ENCODE measurements around the gene STAT4. TPM values are rescaled to one million over a fixed set of nuclear protein-coding genes. Genes with fewer than 3 reads are reported as not detected.

STAT4 gene
- total RNA-seq, 2 experiments from 2014 or later: 70.8 to 72.2 TPM

DNA sequence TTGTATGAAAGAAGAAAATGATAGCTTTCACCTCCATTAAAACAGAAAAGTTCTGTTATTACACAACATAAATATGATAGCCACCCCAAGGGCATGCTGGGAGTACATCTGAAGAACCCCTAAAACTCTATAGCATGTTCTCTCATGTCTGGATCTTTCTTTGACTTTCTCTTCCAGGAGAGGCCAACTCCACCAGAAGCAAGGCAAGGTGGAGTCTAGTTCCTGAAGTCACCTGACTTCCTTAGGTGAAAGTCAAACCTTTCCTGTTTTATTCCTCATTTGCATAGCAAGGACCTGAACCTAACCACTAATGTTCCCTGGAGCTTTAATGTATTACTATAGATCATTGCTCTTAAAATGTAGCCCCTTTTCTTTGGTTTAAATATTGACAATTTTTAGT is 142.5 kb downstream of the STAT4 start:
- intact Hi-C loops (cut with micrococcal nuclease): no loop called here

DNA sequence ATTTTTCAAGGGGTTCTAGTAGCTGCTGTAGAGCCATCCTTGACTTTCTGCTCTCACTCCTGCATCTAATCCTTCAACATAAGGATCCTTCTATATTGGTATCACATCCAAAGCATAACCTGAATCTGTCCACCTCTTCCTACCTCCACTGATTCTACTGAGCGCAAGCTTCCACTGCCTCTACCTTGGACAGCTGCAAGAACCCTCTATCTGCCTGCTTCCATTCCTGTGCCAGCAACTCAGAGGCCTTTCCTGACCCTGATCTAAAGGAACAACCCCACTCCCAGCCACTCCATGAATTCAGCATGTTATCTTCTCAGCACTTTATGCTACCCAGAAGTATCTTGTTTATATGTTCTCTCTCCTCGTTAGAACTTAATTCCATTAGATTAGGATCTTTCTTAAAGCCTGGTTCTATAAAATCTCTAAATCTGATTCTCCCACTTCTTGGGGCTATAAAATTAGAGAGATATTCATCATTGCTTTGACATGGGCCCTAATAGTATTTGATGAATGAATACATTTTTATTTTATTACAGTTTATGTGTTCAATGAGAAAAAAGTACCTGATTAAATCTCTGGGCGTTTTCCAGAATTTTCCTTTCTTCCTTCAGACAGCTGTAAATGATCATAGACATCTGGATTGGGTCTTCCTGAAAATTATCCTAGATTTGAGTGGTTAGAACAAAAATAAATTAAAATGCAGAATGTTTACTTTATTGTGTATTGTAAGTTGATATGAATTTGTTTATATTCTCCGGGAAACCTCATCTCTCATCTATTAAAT is 143.6 kb downstream of the STAT4 start:
- Mint-ChIP-seq H3K9me3 (peaks cover 21% of the 10 kb centered on the region), H3K27me3 (no peaks in the 10 kb centered on the region), H3K27ac (peak overlapping the region; percentile 41), H3K36me3 (ENCODE audit: low read depth) (peaks cover 78% of the 10 kb centered on the region), H3K4me1 (ENCODE audit: low read depth) (peaks cover 69% of the 10 kb centered on the region), H3K4me3 (no peak overlapping the region)
- ChIA-PET POLR2A (interaction anchor here (0.7 to 4.1 kb wide), 8 partner anchors 9 to 32 kb away, joined by 3 to 25 read pairs (median 6); no protein-coding TSS in a partner anchor), CTCF (interaction anchor here (1.1 to 2.1 kb wide), 3 partner anchors 10 to 32 kb away, joined by 3 to 8 read pairs (median 3); no protein-coding TSS in a partner anchor)
- no peak for DNase-seq
- no peak for ATAC-seq
- TF ChIP-seq, protein P1, sequence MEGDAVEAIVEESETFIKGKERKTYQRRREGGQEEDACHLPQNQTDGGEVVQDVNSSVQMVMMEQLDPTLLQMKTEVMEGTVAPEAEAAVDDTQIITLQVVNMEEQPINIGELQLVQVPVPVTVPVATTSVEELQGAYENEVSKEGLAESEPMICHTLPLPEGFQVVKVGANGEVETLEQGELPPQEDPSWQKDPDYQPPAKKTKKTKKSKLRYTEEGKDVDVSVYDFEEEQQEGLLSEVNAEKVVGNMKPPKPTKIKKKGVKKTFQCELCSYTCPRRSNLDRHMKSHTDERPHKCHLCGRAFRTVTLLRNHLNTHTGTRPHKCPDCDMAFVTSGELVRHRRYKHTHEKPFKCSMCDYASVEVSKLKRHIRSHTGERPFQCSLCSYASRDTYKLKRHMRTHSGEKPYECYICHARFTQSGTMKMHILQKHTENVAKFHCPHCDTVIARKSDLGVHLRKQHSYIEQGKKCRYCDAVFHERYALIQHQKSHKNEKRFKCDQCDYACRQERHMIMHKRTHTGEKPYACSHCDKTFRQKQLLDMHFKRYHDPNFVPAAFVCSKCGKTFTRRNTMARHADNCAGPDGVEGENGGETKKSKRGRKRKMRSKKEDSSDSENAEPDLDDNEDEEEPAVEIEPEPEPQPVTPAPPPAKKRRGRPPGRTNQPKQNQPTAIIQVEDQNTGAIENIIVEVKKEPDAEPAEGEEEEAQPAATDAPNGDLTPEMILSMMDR (IDR thresholded peaks at IDR 0.05): no peak
- intact Hi-C loops (cut with micrococcal nuclease): no loop called here

More for the DNA sequence above, 142.5 kb downstream of the STAT4 start:
- no peaks in the 10 kb centered on the region for H3K27me3 Mint-ChIP-seq
- ChIA-PET POLR2A (interaction anchor here (0.6 to 4.1 kb wide), 8 partner anchors 8 to 266 kb away, joined by 3 to 25 read pairs (median 6); partner anchors contain the start of gene GLS), CTCF (interaction anchor here (0.8 to 2.1 kb wide), 3 partner anchors 11 to 30 kb away, joined by 3 to 8 read pairs (median 3); no protein-coding TSS in a partner anchor)
- H3K27ac Mint-ChIP-seq: peak overlapping the region; percentile 43
- DNase-seq (no peak), ATAC-seq (no peak)
- TF ChIP-seq, protein P1 (IDR thresholded peaks at IDR 0.05): no peak
- peak overlapping the region; percentile 30 for H3K4me3 Mint-ChIP-seq
- peaks cover 62% of the 10 kb centered on the region for H3K4me1 Mint-ChIP-seq (ENCODE audit: low read depth)
- H3K36me3 Mint-ChIP-seq (ENCODE audit: low read depth): peaks cover 67% of the 10 kb centered on the region
- H3K9me3 Mint-ChIP-seq: peaks cover 19% of the 10 kb centered on the region

DNA sequence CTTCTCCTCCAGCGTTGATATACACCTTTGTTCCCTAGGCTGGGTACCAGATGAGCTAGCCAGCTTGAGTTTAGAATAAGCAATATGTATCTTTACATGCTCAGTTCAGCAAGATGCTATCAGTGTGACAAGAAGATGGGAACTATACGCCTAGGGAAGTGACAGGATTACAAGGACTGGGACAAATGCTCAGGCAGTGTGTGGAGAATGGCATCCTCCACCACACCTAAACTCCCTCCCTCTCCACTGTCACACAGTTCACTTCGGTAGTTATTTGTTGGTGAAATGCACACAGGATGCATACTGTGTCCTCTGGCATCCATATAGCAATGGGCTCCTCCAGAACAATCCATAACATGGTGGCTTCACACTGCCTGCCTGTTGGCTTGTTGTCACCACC is 144.5 kb downstream of the STAT4 start:
- intact Hi-C loops (cut with micrococcal nuclease): no loop called here
- H3K4me1 Mint-ChIP-seq (ENCODE audit: low read depth): peaks cover 68% of the 10 kb centered on the region
- H3K27ac Mint-ChIP-seq: no peak overlapping the region
- H3K36me3 Mint-ChIP-seq (ENCODE audit: low read depth): peaks cover 82% of the 10 kb centered on the region
- H3K4me3 Mint-ChIP-seq: no peak overlapping the region
- peaks cover 21% of the 10 kb centered on the region for H3K9me3 Mint-ChIP-seq
- DNase-seq (no peak), ATAC-seq (no peak)
- TF ChIP-seq, protein P1 (IDR thresholded peaks at IDR 0.05): no peak
- POLR2A ChIA-PET: interaction anchor here (0.7 to 4.1 kb wide), 9 partner anchors 8 to 31 kb away, joined by 3 to 25 read pairs (median 3); no protein-coding TSS in a partner anchor
- no peaks in the 10 kb centered on the region for H3K27me3 Mint-ChIP-seq
- CTCF ChIA-PET: interaction anchor here (2.1 to 2.2 kb wide), 2 partner anchors 9 to 18 kb away, joined by 6 to 8 read pairs; no protein-coding TSS in a partner anchor

DNA sequence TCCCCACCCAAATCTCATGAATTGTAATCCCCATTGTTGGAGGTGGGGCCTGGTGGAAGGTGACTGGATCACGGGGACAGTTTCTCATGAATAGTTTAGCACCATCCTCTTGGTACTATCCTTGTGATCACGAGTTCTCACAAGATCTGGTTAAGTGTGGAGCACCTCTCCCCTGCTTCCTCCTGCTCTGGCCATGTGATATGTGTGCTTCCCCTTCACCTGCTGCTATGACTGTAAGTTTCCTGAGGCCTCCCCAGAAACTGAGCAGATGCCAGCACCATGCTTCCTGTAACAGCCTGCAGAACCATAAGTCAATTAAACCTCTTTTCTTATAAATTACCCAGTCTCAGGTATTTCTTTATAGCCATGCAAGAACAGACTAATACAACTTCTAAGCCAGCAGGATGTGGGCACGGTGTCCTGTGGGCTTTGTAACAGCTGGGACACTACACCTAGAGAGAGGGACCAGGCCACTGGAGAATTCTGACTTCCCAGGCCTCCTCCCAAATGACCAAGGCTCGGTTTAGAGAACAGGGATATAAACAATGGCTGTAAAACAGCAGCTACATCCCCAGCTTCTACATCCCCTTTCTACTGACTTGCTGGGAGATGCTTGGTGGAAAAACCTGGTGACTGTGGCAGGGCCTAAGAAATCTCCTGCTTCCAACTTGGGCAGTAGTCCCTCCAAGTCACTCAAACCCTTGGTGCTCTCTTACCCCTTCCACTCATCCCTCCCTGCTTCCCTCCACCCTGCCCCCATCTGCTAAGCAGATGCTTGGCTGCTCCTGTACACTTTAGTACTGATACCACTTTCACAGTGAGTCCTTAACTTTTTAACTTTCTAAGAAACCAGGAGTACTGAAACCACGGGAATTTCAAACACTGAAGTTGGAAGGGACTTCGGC is 147.1 kb downstream of the STAT4 start:
- CTCF ChIA-PET: interaction anchor here (1.0 to 1.4 kb wide), 4 partner anchors 12 to 324 kb away, joined by 3 to 4 read pairs (median 3); no protein-coding TSS in a partner anchor
- ATAC-seq: peak; percentile 10
- peaks cover 21% of the 10 kb centered on the region for H3K9me3 Mint-ChIP-seq
- no peaks in the 10 kb centered on the region for H3K27me3 Mint-ChIP-seq
- intact Hi-C loops (cut with micrococcal nuclease): no loop called here
- H3K36me3 Mint-ChIP-seq (ENCODE audit: low read depth): peaks cover 94% of the 10 kb centered on the region
- no peak overlapping the region for H3K4me3 Mint-ChIP-seq
- DNase-seq: no peak
- TF ChIP-seq, protein P1 (IDR thresholded peaks at IDR 0.05): no peak
- peaks cover 72% of the 10 kb centered on the region for H3K4me1 Mint-ChIP-seq (ENCODE audit: low read depth)
- POLR2A ChIA-PET: interaction anchor here (0.9 to 13.6 kb wide), 5 partner anchors 9 to 51 kb away, joined by 3 to 144 read pairs (median 4); partner anchors contain the start of gene STAT1
- H3K27ac Mint-ChIP-seq: peak overlapping the region; percentile 72

Measured in activated CD8-positive, alpha-beta T cell treated with anti-CD3 and anti-CD28 coated beads for 36 hours (primary cell).